ACHN (cell line): ENCODE measurements around the gene MRPL34.

Experiments used
- DNase-seq: peaks from one replicate; pipeline ENCODE4 v3.0.0-alpha.2; 2015
- in situ Hi-C: cut with HindIII; loops from 2 replicates; pipeline ENCODE4 v1.10.0; 2017; ENCODE audit warnings: low sequenced_read_pairs, low pct_ligation_motif_present, low pct_unique_long_range_greater_than_20kb

MRPL34 gene

GRCh38 chr19:17304386-17305215 lies 1.1 kb upstream of the MRPL34 start:
- in situ Hi-C loops, result no loop called here
- DNase-seq, result peak; percentile 22

GRCh38 chr19:17305216-17305516 lies 506 bp upstream of the MRPL34 start:
- no peak for DNase-seq
- in situ Hi-C loops, result no loop called here

- no peak for DNase-seq
- in situ Hi-C loops, result no loop called here
Observed at GRCh38 chr19:17306285-17306714, 628 bp downstream of the MRPL34 start.

GRCh38 chr19:17307876-17308377 lies 2.3 kb downstream of the MRPL34 start:
- in situ Hi-C loops, result no loop called here

GRCh38 chr19:17309198-17309964 lies 3.7 kb downstream of the MRPL34 start, which contains the start of gene DDA1:
Gene DDA1, plus strand, starts transcription at chr19:17309563. Its CDS starts 92 bp downstream, at chr19:17309655.
- peak; percentile 99 for DNase-seq
- in situ Hi-C loops, result no loop called here

More at GRCh38 chr19:17307876-17308377, 2.3 kb downstream of the MRPL34 start:
- no peak for DNase-seq

GRCh38 chr19:17309965-17310461 lies 4.3 kb downstream of the MRPL34 start:
- DNase-seq, result no peak

GRCh38 chr19:17311455-17312188 lies 6.0 kb downstream of the MRPL34 start:
- DNase-seq, result peak; percentile 81
- in situ Hi-C loops, result no loop called here

More at GRCh38 chr19:17309965-17310461, 4.3 kb downstream of the MRPL34 start:
- in situ Hi-C loops, result no loop called here

- in situ Hi-C loops, result no loop called here
- no peak for DNase-seq
Observed at GRCh38 chr19:17312189-17313113, 6.8 kb downstream of the MRPL34 start.

- in situ Hi-C loops, result no loop called here
- no peak for DNase-seq
Observed at GRCh38 chr19:17314007-17314593, 8.4 kb downstream of the MRPL34 start.

- no peak for DNase-seq
- in situ Hi-C loops, result no loop called here
Observed at GRCh38 chr19:17318966-17319365, 13.3 kb downstream of the MRPL34 start.

- in situ Hi-C loops, result no loop called here
- no peak for DNase-seq
Observed at GRCh38 chr19:17319473-17320238, 14.0 kb downstream of the MRPL34 start.

- in situ Hi-C loops, result no loop called here
- no peak for DNase-seq
Observed at GRCh38 chr19:17320435-17320834, 14.8 kb downstream of the MRPL34 start.

- DNase-seq, result no peak
- in situ Hi-C loops, result no loop called here
Observed at GRCh38 chr19:17321655-17322489, 16.2 kb downstream of the MRPL34 start.

GRCh38 chr19:17322854-17323253 lies 17.2 kb downstream of the MRPL34 start:
- DNase-seq, result no peak
- in situ Hi-C loops, result no loop called here

GRCh38 chr19:17323300-17323963 lies 17.8 kb downstream of the MRPL34 start:
- DNase-seq, result no peak
- in situ Hi-C loops, result no loop called here
